HepG2 (cell line): ENCODE results near the gene PKM. TPM values are rescaled to one million over a fixed set of nuclear protein-coding genes. Genes with fewer than 3 reads are reported as not detected.

Source experiments
- FLYWCH1 ChIP-seq: sonication (generic); formaldehyde crosslinking; IDR thresholded peaks from 2 replicates; pipeline ENCODE4 v1.8.1; 2023; ENCODE audit warnings: mild to moderate bottlenecking, missing genetic modification reagents
- FOXJ3 ChIP-seq: sonication (generic); formaldehyde crosslinking; IDR thresholded peaks from 2 replicates; pipeline ENCODE4 v1.4.0; 2020; ENCODE audit warnings: missing genetic modification reagents, mild to moderate bottlenecking, borderline replicate concordance
- HDAC1 ChIP-seq: sonication (generic); formaldehyde crosslinking; IDR thresholded peaks from 2 replicates; pipeline ENCODE4 v1.5.1; 2020; ENCODE audit warnings: mild to moderate bottlenecking, missing genetic modification reagents
- IKZF4 ChIP-seq: sonication (generic); formaldehyde crosslinking; IDR thresholded peaks from 2 replicates; pipeline ENCODE4 v1.5.1; 2020; ENCODE audit warnings: borderline replicate concordance, mild to moderate bottlenecking, low read depth, missing genetic modification reagents; ENCODE audit errors: not compliant biosample characterization
- KLF15 ChIP-seq: sonication (generic); formaldehyde crosslinking; IDR thresholded peaks from 2 replicates; pipeline ENCODE4 v1.8.1; 2023; ENCODE audit warnings: borderline replicate concordance, mild to moderate bottlenecking, inconsistent platforms, missing genetic modification reagents, mixed read lengths
- MTF1 ChIP-seq: sonication (generic); formaldehyde crosslinking; IDR thresholded peaks from 2 replicates; pipeline ENCODE4 v1.5.0; 2020; ENCODE audit warnings: missing genetic modification reagents
- MYPOP ChIP-seq: sonication (generic); formaldehyde crosslinking; IDR thresholded peaks from 2 replicates; pipeline ENCODE4 v1.8.1; 2023; ENCODE audit warnings: mild to moderate bottlenecking, moderate library complexity, missing genetic modification reagents
- PATZ1 ChIP-seq: sonication (generic); formaldehyde crosslinking; IDR thresholded peaks from 2 replicates; pipeline ENCODE4 v1.4.0; 2020; ENCODE audit warnings: missing genetic modification reagents
- RCOR2 ChIP-seq: IDR thresholded peaks from 2 replicates; pipeline ENCODE4 v1.6.1; 2016; ENCODE audit warnings: missing biosample characterization, missing genetic modification reagents
- TRAFD1 ChIP-seq: sonication (generic); formaldehyde crosslinking; IDR thresholded peaks from 2 replicates; pipeline ENCODE4 v1.5.1; 2020; ENCODE audit warnings: missing genetic modification reagents, mild to moderate bottlenecking, borderline replicate concordance
- ZNF264 ChIP-seq: sonication (generic); formaldehyde crosslinking; IDR thresholded peaks from 2 replicates; pipeline ENCODE4 v1.4.0; 2020; ENCODE audit warnings: missing genetic modification reagents
- ZNF296 ChIP-seq: sonication (generic); formaldehyde crosslinking; conservative IDR thresholded peaks from 2 replicates; pipeline ENCODE4 v1.5.0; 2020; ENCODE audit warnings: mild to moderate bottlenecking, missing genetic modification reagents
- ZNF484 ChIP-seq: sonication (generic); formaldehyde crosslinking; IDR thresholded peaks from 2 replicates; pipeline ENCODE4 v1.5.1; 2020; ENCODE audit warnings: mild to moderate bottlenecking, low read depth, missing genetic modification reagents, borderline replicate concordance
- ZNF556 ChIP-seq: sonication (generic); formaldehyde crosslinking; IDR thresholded peaks from 2 replicates; pipeline ENCODE4 v1.4.0; 2020; ENCODE audit warnings: mild to moderate bottlenecking, missing genetic modification reagents, borderline replicate concordance
- ZNF580 ChIP-seq: IDR thresholded peaks from 2 replicates; pipeline ENCODE4 v1.6.1; 2016; ENCODE audit warnings: low read depth, borderline replicate concordance
- ZNF850 ChIP-seq: sonication (generic); formaldehyde crosslinking; conservative IDR thresholded peaks from 2 replicates; pipeline ENCODE4 v1.9.0; 2021; ENCODE audit warnings: mild to moderate bottlenecking, missing genetic modification reagents
- ZSCAN29 ChIP-seq: sonication (generic); formaldehyde crosslinking; conservative IDR thresholded peaks from 2 replicates; pipeline ENCODE4 v1.4.0; 2020; ENCODE audit warnings: mild to moderate bottlenecking, missing genetic modification reagents
- polyA plus RNA-seq, 8 experiments: library from polyadenylated mRNA; depleted of rRNA in 3 of 8; stranded (reverse) in 7 of 8; unstranded in 1 of 8; fragments of >200 nt; fragmentation: Illumina TruSeq in 4 of 8; extraction: Trizol in 4 of 8; gene quantifications; 2 replicates each; pipeline versions ENCODE4 v1.2.1 to v1.2.3, GENCODE V29; 2011 to 2016; ENCODE audit warnings: low read depth in 4 of 8, missing spikeins in 1 of 8, mixed read lengths in 1 of 8; ENCODE audit not compliant: insufficient read depth in 1 of 8
- total RNA-seq, 5 experiments: library from RNA; depleted of rRNA; stranded (reverse); fragments of >200 nt; fragmentation: Illumina TruSeq; extraction: Trizol; gene quantifications; 2 replicates each; pipeline ENCODE4 v1.2.3, GENCODE V29; 2016; ENCODE audit warnings: low read depth in 1 of 5
- TF ChIP-seq, protein P1 (sequence below): fragments of 450-650 bp; IDR thresholded peaks from 2 replicates; pipeline ENCODE4 v1.6.1; 2017
- TF ChIP-seq, protein P2 (sequence below): sonication (generic); formaldehyde crosslinking; conservative IDR thresholded peaks from 2 replicates; pipeline ENCODE4 v1.4.0; 2020; ENCODE audit warnings: missing genetic modification reagents

Gene PKM
- total and polyA plus RNA-seq, 2 of the 13 experiments (the other 11 are each of a cell fraction or from before 2014, with no cell fraction given), result 488 to 780 TPM

GRCh38 chr15:72231066-72231832, at the start of gene PKM (continued):
- TF ChIP-seq KLF15, result 0 out of 2 replicates have a peak, but pooled peaks have one; percentile 46
- TF ChIP-seq ZNF580, result peak; percentile 78; the same call in 1 of the 2 replicates
- TF ChIP-seq TRAFD1 (CRISPR knock-in tag), result no peak
- TF ChIP-seq, protein P1, sequence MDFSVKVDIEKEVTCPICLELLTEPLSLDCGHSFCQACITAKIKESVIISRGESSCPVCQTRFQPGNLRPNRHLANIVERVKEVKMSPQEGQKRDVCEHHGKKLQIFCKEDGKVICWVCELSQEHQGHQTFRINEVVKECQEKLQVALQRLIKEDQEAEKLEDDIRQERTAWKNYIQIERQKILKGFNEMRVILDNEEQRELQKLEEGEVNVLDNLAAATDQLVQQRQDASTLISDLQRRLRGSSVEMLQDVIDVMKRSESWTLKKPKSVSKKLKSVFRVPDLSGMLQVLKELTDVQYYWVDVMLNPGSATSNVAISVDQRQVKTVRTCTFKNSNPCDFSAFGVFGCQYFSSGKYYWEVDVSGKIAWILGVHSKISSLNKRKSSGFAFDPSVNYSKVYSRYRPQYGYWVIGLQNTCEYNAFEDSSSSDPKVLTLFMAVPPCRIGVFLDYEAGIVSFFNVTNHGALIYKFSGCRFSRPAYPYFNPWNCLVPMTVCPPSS, result no peak
- peak; percentile 22; the same call in 1 of the 2 replicates for TF ChIP-seq ZNF484 (CRISPR knock-in tag)
- no peak for TF ChIP-seq ZNF850 (CRISPR knock-in tag)
- peak; percentile 86 for TF ChIP-seq HDAC1 (CRISPR knock-in tag)
- TF ChIP-seq ZNF264, result peak; percentile 72
- peak; percentile 65; the same call in 1 of the 2 replicates for TF ChIP-seq ZNF556
- no peak for TF ChIP-seq ZNF296 (CRISPR knock-in tag)
- no peak for TF ChIP-seq MTF1
- no peak for TF ChIP-seq FLYWCH1 (CRISPR knock-in tag)
- TF ChIP-seq, protein P2, sequence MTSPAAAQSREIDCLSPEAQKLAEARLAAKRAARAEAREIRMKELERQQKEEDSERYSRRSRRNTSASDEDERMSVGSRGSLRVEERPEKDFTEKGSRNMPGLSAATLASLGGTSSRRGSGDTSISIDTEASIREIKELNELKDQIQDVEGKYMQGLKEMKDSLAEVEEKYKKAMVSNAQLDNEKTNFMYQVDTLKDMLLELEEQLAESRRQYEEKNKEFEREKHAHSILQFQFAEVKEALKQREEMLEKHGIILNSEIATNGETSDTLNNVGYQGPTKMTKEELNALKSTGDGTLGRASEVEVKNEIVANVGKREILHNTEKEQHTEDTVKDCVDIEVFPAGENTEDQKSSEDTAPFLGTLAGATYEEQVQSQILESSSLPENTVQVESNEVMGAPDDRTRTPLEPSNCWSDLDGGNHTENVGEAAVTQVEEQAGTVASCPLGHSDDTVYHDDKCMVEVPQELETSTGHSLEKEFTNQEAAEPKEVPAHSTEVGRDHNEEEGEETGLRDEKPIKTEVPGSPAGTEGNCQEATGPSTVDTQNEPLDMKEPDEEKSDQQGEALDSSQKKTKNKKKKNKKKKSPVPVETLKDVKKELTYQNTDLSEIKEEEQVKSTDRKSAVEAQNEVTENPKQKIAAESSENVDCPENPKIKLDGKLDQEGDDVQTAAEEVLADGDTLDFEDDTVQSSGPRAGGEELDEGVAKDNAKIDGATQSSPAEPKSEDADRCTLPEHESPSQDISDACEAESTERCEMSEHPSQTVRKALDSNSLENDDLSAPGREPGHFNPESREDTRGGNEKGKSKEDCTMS (CRISPR knock-in tag), result no peak
- peak; percentile 84 for TF ChIP-seq IKZF4 (CRISPR knock-in tag)
- no peak for TF ChIP-seq FOXJ3 (CRISPR knock-in tag)
- peak; percentile 85 for TF ChIP-seq MYPOP (CRISPR knock-in tag)
- no peak for TF ChIP-seq RCOR2 (CRISPR knock-in tag)
- TF ChIP-seq ZSCAN29, result peak; percentile 76; the same call in 1 of the 2 replicates
- TF ChIP-seq PATZ1 (CRISPR knock-in tag), result peak; percentile 81
